Epithelial cell of esophagus (primary cell): ENCODE results near the gene DEF6.

ENCODE experiments used
- DNase-seq: peaks from one replicate; pipeline ENCODE4 v3.0.0; 2010; ENCODE audit warnings: low read depth
- H3K4me3 ChIP-seq: 2 replicates; pipeline ENCODE4 v1.5.1; 2011; ENCODE audit warnings: mild to moderate bottlenecking, low read length, control low read depth
- CTCF ChIP-seq: IDR thresholded peaks from 2 replicates; pipeline ENCODE4 v1.5.1; 2011; ENCODE audit warnings: low read depth, mild to moderate bottlenecking, low read length, control low read depth, inconsistent platforms; ENCODE audit not compliant: insufficient read depth; ENCODE audit errors: missing control alignments

DEF6 gene

GRCh38 chr6:35341557-35341956 lies 43.9 kb downstream of the DEF6 start:
- H3K4me3 ChIP-seq, result no peak overlapping the region
- no peak for TF ChIP-seq CTCF
- peak; percentile 32 for DNase-seq

DNA sequence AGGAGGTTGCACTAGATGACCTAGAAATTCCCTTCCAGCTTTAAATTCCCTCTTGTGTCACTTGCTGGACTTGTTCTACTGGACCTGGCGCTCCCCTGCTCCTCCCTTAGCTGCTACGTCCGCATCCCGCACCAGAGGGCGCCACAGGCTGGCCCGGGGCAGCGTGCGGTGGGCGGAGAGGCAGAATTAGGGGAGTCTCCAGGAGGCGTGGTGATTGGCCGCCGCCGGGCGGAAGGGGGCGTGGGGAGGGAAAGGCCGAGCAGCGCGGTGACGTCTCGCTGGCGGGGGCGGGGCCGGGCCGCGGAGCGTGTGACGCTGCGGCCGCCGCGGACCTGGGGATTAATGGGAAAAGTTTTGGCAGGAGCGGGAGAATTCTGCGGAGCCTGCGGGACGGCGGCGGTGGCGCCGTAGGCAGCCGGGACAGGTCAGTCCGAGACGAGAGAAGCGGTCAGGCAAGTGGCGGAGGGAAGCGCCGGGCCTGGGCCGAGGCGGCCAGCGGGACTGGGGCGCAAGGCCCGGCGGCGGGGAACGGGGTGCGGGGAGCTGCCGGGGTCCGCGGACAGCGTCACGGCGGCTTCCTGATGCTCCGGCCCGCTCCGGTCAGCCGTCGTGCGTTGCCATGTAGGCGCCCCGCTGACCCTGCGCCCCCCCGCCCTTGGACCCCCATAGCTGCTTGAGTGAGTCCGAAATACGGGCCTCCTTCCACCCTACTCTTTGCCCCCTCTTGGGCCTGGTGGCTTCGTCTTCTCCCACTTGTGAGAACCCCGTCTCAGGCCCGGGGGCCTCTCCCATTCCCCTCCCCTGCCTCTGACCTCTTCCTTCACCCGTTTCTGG lies 44.9 kb downstream of the DEF6 start, which contains the start of gene PPARD:
PPARD (plus strand) TSS at position 301 of the 834 bp plus-strand sequence. CDS start 68,530 bp downstream, outside the sequence.
- TF ChIP-seq CTCF, result peak; percentile 94
- peak; percentile 97 for DNase-seq
- H3K4me3 ChIP-seq, result peak within 1 kb of the TSS; percentile 56

- no peak for TF ChIP-seq CTCF
- DNase-seq, result no peak
- H3K4me3 ChIP-seq, result peak overlapping the region; percentile 56
These were observed 45.6 kb downstream of the DEF6 start for GRCh38 chr6:35343092-35343834.

- DNase-seq, result no peak
- TF ChIP-seq CTCF, result no peak
- peak overlapping the region; percentile 56 for H3K4me3 ChIP-seq
These were observed 46.4 kb downstream of the DEF6 start for GRCh38 chr6:35343835-35344550.

DNA sequence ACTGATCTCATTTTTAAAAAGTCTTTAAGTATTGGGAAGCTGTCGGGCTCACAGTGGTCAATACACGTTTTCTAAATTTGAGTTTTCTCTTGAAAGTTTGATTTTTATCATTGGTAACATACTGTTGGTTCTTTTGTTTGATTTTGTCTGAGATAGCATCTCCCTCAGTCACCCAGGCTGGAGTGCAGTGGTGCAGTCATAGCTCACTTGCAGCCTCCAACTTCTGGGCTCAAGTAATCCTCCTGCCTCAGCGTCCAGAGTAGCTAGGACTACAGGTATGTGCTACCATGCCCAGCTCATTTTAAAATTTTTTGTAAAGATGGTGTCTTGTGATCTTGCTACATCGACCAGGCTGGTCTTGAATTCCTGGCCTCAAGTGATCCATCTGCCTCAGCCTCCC lies 53.8 kb downstream of the DEF6 start:
- DNase-seq, result no peak
- TF ChIP-seq CTCF, result no peak
- no peak overlapping the region for H3K4me3 ChIP-seq

GRCh38 chr6:35352735-35353134 lies 55.1 kb downstream of the DEF6 start:
- TF ChIP-seq CTCF, result no peak

More at GRCh38 chr6:35352735-35353134, 55.1 kb downstream of the DEF6 start:
- no peak for DNase-seq
- no peak overlapping the region for H3K4me3 ChIP-seq
